Lower leg skin (tissue), 3 donors: ENCODE results near the gene OAS2.

Experiments
- POLR2A ChIP-seq, 2 donors: fragments of 450-650 bp; IDR thresholded peaks; one replicate each; pipeline ENCODE4 v1.6.1; 2016 to 2017; ENCODE audit warnings: antibody characterized with exemption in 2 of 2, mild to moderate bottlenecking in 1 of 2, moderate library complexity in 1 of 2
- TF ChIP-seq, protein P1 (sequence below), 3 donors: fragments of 450-650 bp; IDR thresholded peaks; one replicate each; pipeline ENCODE4 v1.5.1; 2016; ENCODE audit warnings: antibody characterized with exemption in 3 of 3, mild to moderate bottlenecking in 3 of 3, moderate library complexity in 2 of 3

DNA sequence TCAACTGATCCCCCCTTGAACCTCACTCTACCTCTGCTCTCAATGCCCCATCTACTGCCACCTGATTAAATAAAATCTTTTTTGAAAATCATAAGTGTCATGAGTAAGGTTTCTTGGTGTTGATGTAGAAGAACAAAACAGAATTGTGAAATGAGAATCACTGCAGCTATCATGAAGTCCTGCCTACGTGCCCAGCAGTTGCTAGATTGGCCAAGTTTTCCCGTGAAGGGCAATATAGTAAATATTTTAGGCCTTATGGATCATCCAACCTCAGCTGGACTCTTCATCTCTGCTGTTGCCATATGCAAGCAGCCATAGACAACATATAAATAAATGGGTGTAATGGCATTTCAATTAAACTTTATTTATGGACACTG, 45.2 kb upstream of the OAS2 start:
- TF ChIP-seq, protein P1, sequence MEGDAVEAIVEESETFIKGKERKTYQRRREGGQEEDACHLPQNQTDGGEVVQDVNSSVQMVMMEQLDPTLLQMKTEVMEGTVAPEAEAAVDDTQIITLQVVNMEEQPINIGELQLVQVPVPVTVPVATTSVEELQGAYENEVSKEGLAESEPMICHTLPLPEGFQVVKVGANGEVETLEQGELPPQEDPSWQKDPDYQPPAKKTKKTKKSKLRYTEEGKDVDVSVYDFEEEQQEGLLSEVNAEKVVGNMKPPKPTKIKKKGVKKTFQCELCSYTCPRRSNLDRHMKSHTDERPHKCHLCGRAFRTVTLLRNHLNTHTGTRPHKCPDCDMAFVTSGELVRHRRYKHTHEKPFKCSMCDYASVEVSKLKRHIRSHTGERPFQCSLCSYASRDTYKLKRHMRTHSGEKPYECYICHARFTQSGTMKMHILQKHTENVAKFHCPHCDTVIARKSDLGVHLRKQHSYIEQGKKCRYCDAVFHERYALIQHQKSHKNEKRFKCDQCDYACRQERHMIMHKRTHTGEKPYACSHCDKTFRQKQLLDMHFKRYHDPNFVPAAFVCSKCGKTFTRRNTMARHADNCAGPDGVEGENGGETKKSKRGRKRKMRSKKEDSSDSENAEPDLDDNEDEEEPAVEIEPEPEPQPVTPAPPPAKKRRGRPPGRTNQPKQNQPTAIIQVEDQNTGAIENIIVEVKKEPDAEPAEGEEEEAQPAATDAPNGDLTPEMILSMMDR (IDR thresholded peaks at IDR 0.05), result no peak
- TF ChIP-seq POLR2A (IDR thresholded peaks at IDR 0.05), result no peak
